ENCODE data around the gene CNTNAP2. TPM values are rescaled to one million over a fixed set of nuclear protein-coding genes. Genes with fewer than 3 reads are reported as not detected.

Gene CNTNAP2
- total and polyA plus RNA-seq, 2 of the 13 experiments (the other 11 are each of a cell fraction or from before 2014, with no cell fraction given) = 0.40 to 0.42 TPM

DNA sequence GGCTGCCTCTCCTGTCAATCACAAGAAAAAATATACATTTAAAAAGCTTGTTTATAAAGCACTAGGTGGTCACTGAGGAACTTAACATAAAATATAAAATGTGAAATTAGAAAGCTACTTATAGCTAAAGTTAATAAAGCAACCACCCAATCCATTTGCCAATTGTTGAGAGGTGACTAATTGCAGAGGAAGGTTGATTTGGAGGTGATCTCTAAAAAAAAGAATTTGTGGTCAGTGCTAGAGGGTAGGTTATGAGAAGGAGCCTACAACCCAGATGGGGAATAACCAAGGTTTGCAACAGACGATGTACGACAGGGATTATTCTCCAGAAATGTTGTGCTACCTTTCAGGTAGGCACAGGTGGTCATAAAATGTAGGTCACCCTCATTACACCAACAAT lies 2029.7 kb downstream of the CNTNAP2 start:
- H3K4me3 ChIP-seq (replicated peaks in 1 of 3; ENCODE audit: insufficient read depth in 1 of 3, low read depth in 2 of 3, low read length in 3 of 3) = no peak overlapping the region
- intact Hi-C loops (cut with micrococcal nuclease; ENCODE audit: unreplicated experiment) (no loop called here), in situ Hi-C loops (cut with HindIII; ENCODE audit: extremely low pct_ligation_motif_present, low pct_unique_long_range_greater_than_20kb) (no loop called here)
- no peaks in the 10 kb centered on the region for H3K4me1 ChIP-seq (ENCODE audit: insufficient read depth, low read length)
- H3K79me2 ChIP-seq (ENCODE audit: insufficient read depth, low read length) = no peaks in the 10 kb centered on the region
- H3K36me3 ChIP-seq (replicated peaks in 1 of 2; ENCODE audit: control insufficient read depth in 1 of 2, insufficient read depth in 2 of 2, low read length in 2 of 2) = no peaks in the 10 kb centered on the region
- H4K20me1 ChIP-seq (ENCODE audit: insufficient read depth, low read length) = no peaks in the 10 kb centered on the region
- no peaks in the 10 kb centered on the region for H3K27me3 ChIP-seq (ENCODE audit: control insufficient read depth in 1 of 2, insufficient read depth in 2 of 2, low read length in 2 of 2)
- no peak for FAIRE-seq
- no peak overlapping the region for H2AFZ ChIP-seq (ENCODE audit: low read length)
- no peaks in the 10 kb centered on the region for H3K9me3 ChIP-seq (ENCODE audit: low read length)
- ChIA-PET POLR2A (no interaction called here), CTCF (ENCODE audit: low intra/inter-chr PET ratio, low total read pairs) (no interaction called here)
- no peak for DNase-seq (ENCODE audit: low spot score)
- no peak overlapping the region for H3K9ac ChIP-seq (ENCODE audit: insufficient read depth, low read depth, low read length)
- ATAC-seq = no peak
- BruUV-seq (replicated peaks) = no TSS peak
- 6% methylated on average over 2 of the region's 2 CpGs for WGBS (ENCODE audit: low lambda C conversion rate)
- H3K27ac ChIP-seq (ENCODE audit: extremely low read length, insufficient read depth, low read length) = no peak overlapping the region
- H3K4me2 ChIP-seq (ENCODE audit: low read depth, low read length) = no peak overlapping the region
- TF ChIP-seq SPEN (CRISPR knock-in tag; IDR thresholded peaks at IDR 0.05; ENCODE audit: low read depth) (no peak), ZNF709 (CRISPR knock-in tag; IDR thresholded peaks at IDR 0.05) (no peak), BCL6 (CRISPR knock-in tag; IDR thresholded peaks at IDR 0.05) (no peak), GPN1 (CRISPR knock-in tag; IDR thresholded peaks at IDR 0.05; ENCODE audit: borderline replicate concordance) (no peak), HNRNPL (IDR thresholded peaks at IDR 0.05; ENCODE audit: low read depth, low read length) (no peak), KDM1A (CRISPR knock-in tag; IDR thresholded peaks at IDR 0.05) (no peak), ERF (CRISPR knock-in tag; IDR thresholded peaks at IDR 0.05) (no peak), ZBTB7B (CRISPR knock-in tag; IDR thresholded peaks at IDR 0.05) (no peak), RFX5 (IDR thresholded peaks at IDR 0.05; ENCODE audit: low read depth, low read length) (no peak), MED13 (CRISPR knock-in tag; IDR thresholded peaks at IDR 0.05) (no peak), MAFK (conservative IDR thresholded peaks at IDR 0.05 in 1 of 2, IDR thresholded peaks at IDR 0.05 in 1 of 2; ENCODE audit: low read length in 2 of 2) (no peak), NCOA5 (CRISPR knock-in tag; IDR thresholded peaks at IDR 0.05) (no peak)
- TF ChIP-seq, protein P1, sequence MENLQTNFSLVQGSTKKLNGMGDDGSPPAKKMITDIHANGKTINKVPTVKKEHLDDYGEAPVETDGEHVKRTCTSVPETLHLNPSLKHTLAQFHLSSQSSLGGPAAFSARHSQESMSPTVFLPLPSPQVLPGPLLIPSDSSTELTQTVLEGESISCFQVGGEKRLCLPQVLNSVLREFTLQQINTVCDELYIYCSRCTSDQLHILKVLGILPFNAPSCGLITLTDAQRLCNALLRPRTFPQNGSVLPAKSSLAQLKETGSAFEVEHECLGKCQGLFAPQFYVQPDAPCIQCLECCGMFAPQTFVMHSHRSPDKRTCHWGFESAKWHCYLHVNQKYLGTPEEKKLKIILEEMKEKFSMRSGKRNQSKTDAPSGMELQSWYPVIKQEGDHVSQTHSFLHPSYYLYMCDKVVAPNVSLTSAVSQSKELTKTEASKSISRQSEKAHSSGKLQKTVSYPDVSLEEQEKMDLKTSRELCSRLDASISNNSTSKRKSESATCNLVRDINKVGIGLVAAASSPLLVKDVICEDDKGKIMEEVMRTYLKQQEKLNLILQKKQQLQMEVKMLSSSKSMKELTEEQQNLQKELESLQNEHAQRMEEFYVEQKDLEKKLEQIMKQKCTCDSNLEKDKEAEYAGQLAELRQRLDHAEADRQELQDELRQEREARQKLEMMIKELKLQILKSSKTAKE (CRISPR knock-in tag; IDR thresholded peaks at IDR 0.05; ENCODE audit: borderline replicate concordance) = no peak
- TF ChIP-seq, protein P2, sequence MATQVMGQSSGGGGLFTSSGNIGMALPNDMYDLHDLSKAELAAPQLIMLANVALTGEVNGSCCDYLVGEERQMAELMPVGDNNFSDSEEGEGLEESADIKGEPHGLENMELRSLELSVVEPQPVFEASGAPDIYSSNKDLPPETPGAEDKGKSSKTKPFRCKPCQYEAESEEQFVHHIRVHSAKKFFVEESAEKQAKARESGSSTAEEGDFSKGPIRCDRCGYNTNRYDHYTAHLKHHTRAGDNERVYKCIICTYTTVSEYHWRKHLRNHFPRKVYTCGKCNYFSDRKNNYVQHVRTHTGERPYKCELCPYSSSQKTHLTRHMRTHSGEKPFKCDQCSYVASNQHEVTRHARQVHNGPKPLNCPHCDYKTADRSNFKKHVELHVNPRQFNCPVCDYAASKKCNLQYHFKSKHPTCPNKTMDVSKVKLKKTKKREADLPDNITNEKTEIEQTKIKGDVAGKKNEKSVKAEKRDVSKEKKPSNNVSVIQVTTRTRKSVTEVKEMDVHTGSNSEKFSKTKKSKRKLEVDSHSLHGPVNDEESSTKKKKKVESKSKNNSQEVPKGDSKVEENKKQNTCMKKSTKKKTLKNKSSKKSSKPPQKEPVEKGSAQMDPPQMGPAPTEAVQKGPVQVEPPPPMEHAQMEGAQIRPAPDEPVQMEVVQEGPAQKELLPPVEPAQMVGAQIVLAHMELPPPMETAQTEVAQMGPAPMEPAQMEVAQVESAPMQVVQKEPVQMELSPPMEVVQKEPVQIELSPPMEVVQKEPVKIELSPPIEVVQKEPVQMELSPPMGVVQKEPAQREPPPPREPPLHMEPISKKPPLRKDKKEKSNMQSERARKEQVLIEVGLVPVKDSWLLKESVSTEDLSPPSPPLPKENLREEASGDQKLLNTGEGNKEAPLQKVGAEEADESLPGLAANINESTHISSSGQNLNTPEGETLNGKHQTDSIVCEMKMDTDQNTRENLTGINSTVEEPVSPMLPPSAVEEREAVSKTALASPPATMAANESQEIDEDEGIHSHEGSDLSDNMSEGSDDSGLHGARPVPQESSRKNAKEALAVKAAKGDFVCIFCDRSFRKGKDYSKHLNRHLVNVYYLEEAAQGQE (IDR thresholded peaks at IDR 0.05; ENCODE audit: borderline replicate concordance in 1 of 2, low read depth in 1 of 2, low read length in 2 of 2) = no peak
- TF ChIP-seq, protein P3, sequence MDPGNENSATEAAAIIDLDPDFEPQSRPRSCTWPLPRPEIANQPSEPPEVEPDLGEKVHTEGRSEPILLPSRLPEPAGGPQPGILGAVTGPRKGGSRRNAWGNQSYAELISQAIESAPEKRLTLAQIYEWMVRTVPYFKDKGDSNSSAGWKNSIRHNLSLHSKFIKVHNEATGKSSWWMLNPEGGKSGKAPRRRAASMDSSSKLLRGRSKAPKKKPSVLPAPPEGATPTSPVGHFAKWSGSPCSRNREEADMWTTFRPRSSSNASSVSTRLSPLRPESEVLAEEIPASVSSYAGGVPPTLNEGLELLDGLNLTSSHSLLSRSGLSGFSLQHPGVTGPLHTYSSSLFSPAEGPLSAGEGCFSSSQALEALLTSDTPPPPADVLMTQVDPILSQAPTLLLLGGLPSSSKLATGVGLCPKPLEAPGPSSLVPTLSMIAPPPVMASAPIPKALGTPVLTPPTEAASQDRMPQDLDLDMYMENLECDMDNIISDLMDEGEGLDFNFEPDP (CRISPR knock-in tag; conservative IDR thresholded peaks at IDR 0.05) = no peak
- TF ChIP-seq, protein P4, sequence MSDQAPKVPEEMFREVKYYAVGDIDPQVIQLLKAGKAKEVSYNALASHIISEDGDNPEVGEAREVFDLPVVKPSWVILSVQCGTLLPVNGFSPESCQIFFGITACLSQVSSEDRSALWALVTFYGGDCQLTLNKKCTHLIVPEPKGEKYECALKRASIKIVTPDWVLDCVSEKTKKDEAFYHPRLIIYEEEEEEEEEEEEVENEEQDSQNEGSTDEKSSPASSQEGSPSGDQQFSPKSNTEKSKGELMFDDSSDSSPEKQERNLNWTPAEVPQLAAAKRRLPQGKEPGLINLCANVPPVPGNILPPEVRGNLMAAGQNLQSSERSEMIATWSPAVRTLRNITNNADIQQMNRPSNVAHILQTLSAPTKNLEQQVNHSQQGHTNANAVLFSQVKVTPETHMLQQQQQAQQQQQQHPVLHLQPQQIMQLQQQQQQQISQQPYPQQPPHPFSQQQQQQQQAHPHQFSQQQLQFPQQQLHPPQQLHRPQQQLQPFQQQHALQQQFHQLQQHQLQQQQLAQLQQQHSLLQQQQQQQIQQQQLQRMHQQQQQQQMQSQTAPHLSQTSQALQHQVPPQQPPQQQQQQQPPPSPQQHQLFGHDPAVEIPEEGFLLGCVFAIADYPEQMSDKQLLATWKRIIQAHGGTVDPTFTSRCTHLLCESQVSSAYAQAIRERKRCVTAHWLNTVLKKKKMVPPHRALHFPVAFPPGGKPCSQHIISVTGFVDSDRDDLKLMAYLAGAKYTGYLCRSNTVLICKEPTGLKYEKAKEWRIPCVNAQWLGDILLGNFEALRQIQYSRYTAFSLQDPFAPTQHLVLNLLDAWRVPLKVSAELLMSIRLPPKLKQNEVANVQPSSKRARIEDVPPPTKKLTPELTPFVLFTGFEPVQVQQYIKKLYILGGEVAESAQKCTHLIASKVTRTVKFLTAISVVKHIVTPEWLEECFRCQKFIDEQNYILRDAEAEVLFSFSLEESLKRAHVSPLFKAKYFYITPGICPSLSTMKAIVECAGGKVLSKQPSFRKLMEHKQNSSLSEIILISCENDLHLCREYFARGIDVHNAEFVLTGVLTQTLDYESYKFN (CRISPR knock-in tag; conservative IDR thresholded peaks at IDR 0.05) = no peak
